Stimulated activated CD4-positive, alpha-beta T cell treated with anti-CD3 and anti-CD28 coated beads, Interleukin-1b, Interleukin-23, amount 100 ng/mL, for 4 hours (primary cell): ENCODE data around the gene TOX2.

ENCODE experiments used
- DNase-seq, 2 donors: peaks; one replicate each; pipeline ENCODE4 v3.0.0-alpha.2; 2020; ENCODE audit warnings: low read depth in 2 of 2

TOX2 gene

GRCh38 chr20:44104798-44105517 is 190.3 kb downstream of the TOX2 start:
- no peak for DNase-seq

DNA sequence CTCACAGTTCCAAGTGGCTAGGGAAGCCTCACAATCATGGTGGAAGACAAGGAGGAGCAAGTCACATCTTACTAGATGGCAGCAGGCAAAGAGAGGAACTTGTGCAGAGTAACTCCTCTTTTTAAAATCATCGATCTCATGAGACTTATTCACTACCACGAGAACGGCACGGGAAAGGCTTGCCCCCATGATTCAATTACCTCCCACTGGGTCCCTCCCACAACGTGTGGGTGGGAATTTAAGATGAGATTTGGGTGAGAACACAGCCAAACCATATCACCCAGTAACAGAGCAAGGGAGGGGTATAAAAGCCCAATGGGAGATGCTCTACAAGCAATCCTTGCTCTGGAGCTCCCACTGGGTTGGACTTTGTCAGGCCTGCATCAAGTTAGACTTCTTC is 192.0 kb downstream of the TOX2 start:
- no peak for DNase-seq

DNA sequence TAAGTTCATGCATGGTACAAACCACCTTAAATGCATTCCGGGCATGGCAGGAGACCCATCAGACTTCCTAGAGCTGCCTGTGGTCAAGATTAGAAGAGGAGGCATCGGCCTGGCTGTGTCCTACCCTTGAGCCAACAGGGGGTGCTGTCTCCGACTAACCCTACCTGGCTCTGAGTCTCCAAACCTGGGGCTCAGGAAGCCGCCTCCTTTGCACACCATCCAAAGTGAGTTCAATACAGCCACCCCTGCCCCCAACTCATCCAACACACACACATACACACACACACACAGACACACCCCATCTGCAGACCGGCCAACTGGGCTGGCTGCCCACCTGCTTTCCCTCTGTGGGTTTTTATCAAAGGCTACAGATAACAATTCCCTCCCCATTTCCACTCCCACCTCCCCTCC is 195.3 kb downstream of the TOX2 start:
- no peak for DNase-seq

GRCh38 chr20:44110816-44111568 is 196.3 kb downstream of the TOX2 start:
- DNase-seq = no peak

DNA sequence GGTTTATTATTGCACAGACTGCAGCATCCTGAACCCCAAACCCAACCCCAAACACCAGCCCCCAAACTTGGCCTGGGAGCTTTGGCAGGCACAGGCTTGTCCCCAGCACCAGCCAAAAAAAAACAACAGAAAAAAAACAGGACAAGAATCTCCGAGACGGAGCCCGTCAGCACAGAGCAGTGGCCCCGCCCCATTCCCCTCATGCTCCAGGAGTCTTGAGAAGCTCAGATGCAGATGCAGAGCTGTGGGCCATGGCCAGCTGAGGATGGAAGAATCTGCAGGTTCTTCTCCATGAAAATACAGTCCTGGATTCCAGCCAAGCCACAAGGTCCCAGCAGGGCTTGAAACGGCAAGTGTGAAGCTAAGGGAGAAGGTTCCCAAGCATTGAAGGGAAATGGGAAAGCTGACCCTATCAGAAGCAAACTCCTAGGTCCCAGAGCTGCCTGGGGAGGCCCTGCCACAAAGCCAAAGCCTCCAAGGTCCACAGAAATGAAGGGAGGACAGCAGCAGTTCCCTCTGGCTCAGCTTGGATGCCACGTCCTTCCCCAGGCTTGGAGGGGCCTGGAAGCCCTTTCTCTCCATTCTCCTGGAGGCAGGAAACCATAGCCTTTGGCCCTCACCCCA is 197.2 kb downstream of the TOX2 start:
- DNase-seq = no peak

- DNase-seq = no peak
These were observed 197.8 kb downstream of the TOX2 start for GRCh38 chr20:44112456-44112855.

DNA sequence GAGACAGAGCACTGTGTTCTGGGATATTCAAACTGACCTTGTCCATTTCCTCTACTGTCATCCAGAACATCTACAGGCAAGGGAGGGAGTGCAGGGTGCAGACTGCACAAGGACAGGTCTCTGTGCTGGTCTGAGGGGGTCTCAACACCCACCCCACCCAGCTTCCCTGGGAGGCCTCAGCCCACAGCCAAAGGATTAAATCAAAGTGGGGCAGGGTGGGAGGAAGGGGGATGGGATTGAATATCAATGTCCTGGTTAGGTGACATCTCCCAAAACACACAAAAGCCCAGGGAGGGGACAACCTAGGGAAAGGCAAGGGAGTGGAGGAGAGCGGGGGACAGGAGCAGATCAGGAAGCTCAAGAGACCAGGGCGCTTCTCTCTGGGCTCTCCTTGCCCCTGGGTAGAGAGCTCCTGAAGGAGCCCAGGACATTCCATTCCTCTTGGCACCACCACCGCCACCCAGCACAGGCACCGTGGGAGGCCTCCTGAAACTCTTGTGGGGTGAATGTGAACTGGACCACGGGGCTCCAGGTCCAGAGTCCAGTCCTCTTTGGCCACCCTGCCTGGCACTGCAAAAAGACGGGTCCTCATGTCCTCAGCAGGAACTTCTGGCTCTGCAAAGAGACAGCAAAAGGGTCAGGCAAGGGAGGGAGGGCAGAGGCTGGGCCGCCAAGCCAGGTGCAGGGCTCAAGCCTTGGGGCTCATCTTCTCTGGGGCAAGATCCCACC is 198.4 kb downstream of the TOX2 start:
- no peak for DNase-seq

GRCh38 chr20:44113618-44114376 is 199.1 kb downstream of the TOX2 start:
- no peak for DNase-seq

DNA sequence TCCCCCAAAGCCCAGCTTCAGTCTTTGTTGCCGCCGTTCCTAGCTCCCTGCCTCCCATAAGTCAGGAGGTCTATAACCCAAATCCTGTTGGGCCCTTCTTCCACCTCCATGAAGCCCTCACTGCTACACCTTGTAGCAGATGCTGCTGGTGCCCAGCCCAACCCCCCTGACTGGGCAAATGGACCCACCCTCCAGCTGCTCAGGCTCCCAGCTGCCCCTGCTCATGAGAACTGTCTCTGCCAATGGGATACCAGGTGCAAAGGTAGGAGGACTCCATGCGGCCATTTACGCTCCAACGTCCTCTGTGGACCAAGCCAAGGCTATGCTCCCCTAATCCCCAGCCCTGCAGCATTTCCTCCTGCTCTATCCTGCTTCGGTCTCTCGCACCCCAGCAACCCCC is 200.5 kb downstream of the TOX2 start:
- DNase-seq = no peak

- no peak for DNase-seq
These were observed 201.4 kb downstream of the TOX2 start for GRCh38 chr20:44115762-44116644.

DNA sequence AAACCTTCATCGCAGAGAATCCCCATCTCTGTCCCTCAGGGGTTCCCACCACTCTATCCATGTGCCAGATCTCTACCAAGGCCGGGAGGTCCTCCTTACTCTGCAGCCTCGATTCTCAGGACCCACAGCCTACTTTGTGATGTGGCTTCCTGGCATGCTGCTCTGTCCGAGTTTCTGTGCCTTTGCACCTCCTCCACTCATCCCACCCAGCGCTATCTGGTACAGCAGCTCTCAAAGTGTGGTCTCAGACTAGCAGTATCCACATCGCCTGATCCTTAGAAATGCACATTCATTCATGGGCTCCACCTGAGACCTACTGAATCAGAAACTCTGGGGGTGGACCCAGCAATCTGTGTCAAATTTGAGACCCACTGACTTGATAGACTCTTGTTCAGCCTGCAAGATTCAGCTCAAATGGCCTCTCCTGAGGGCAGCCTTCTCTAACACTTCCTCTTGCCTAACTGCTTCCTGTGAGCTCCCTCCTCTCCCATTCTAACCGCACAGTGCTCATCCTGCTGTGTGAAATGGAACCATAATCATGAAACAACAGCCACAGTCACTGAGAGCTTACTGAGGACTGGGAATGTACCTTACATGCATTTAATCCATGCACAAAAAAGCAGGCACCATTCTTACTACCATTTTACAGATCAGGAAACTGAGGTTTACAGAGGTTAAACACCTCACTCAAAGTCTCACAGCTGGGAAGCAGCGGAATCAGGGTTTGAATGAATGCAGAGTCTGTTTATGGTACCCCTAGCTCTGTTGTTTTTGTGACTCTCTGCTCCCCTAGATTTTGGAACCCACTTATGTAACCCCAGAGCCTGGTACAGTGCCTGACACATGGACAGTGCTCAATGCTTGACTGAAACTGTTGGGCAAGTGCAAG is 202.9 kb downstream of the TOX2 start:
- no peak for DNase-seq

DNA sequence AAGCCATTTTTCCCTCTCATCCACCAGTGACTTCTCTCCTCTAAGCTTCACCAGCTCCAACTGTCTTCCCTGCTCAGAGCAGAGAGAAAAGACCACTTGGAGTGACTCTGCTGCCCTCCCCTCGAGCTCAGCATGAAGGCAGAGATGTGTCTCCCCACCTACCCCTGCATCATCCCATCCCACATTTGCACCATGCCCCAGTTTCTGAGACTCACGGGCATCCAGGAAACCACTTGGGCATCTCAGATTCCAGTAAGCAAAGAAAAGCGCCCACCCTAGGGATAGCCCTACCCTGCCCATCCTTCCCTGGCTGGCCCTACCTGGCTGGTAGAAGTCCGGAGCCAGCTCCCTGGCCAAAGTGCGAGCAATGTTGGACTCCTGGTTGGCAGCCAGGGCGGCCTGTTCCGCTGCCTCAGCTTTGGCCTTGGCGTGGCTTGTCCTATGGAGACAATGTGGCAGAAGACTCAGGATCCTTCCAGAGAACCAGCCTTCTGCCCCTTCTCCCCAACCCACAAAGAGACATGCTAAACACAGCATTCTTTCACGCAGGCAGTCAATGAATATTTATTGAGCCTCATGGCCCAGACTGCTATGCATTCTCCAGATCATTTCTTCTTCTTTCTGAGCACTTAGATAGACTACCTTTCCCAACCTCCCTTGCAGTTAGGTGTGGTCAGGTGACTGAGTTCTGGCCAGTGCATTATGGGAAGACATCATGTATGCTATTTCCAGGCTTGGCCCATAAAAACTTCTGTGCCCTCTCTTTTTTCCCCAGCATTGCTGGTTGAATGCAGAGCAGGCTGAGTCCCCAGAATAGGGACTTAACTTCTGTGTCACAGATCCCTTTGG is 203.8 kb downstream of the TOX2 start:
- DNase-seq = no peak
